CD4-positive, CD25-positive, alpha-beta regulatory T cell (primary cell): ENCODE data around the gene SLC35B2. TPM values are rescaled to one million over a fixed set of nuclear protein-coding genes. Genes with fewer than 3 reads are reported as not detected.

Experiments
- ATAC-seq, 2 donors: fragments of 150-1000 bp; cut with Tn5 transposase; one replicate each; pipeline ENCODE4 v1.10.0; 2021; ENCODE audit warnings: low read depth in 2 of 2, moderate number of reproducible peaks in 2 of 2, moderate library complexity in 1 of 2
- DNase-seq, 3 donors: peaks; one replicate each; pipeline versions ENCODE4 v3.0.0 to v3.0.0-alpha.2; 2012 to 2022; ENCODE audit warnings: mixed read lengths in 1 of 3
- H3K27ac ChIP-seq: one replicate; pipeline ENCODE4 v1.7.0; 2013; ENCODE audit warnings: mild to moderate bottlenecking, low read length; ENCODE audit not compliant: insufficient read depth, poor library complexity, severe bottlenecking
- H3K27me3 ChIP-seq: one replicate; pipeline ENCODE4 v1.7.0; 2013; ENCODE audit warnings: low read length; ENCODE audit not compliant: control insufficient read depth, insufficient read depth
- H3K36me3 ChIP-seq: one replicate; pipeline ENCODE4 v1.7.0; 2013; ENCODE audit warnings: mild to moderate bottlenecking, low read length, moderate library complexity; ENCODE audit not compliant: control insufficient read depth, insufficient read depth
- H3K4me1 ChIP-seq: 2 replicates; pipeline ENCODE4 v1.7.0; 2013; ENCODE audit warnings: mild to moderate bottlenecking, low read length; ENCODE audit not compliant: insufficient read depth, control insufficient read depth, poor library complexity, severe bottlenecking
- H3K4me3 ChIP-seq: one replicate; pipeline ENCODE4 v1.7.0; 2013; ENCODE audit warnings: low read depth, mild to moderate bottlenecking, low read length, moderate library complexity
- H3K9me3 ChIP-seq, 2 experiments: 1 replicate in 1 of 2; 2 replicates in 1 of 2; pipeline ENCODE4 v1.7.0; 2013; ENCODE audit warnings: low read length in 2 of 2, mild to moderate bottlenecking in 1 of 2, moderate library complexity in 1 of 2; ENCODE audit not compliant: control insufficient read depth in 2 of 2
- H3K27ac Mint-ChIP-seq, 3 donors: one replicate each; pipeline ENCODE4 v1.8.0; 2020 to 2022; ENCODE audit warnings: mild to moderate bottlenecking in 3 of 3, mixed read lengths in 3 of 3, moderate library complexity in 2 of 3
- H3K27me3 Mint-ChIP-seq: one replicate; pipeline ENCODE4 v1.8.0; 2022; ENCODE audit warnings: mild to moderate bottlenecking, mixed read lengths
- H3K36me3 Mint-ChIP-seq: one replicate; pipeline ENCODE4 v1.8.0; 2020; ENCODE audit warnings: mixed read lengths
- H3K4me1 Mint-ChIP-seq, 4 donors: one replicate each; pipeline ENCODE4 v1.8.0; 2020 to 2022; ENCODE audit warnings: mixed read lengths in 4 of 4, mild to moderate bottlenecking in 1 of 4
- H3K4me3 Mint-ChIP-seq, 4 donors: one replicate each; pipeline ENCODE4 v1.8.0; 2020 to 2022; ENCODE audit warnings: mild to moderate bottlenecking in 4 of 4, mixed read lengths in 4 of 4, moderate library complexity in 3 of 4
- H3K9me3 Mint-ChIP-seq, 7 donors: one replicate each; pipeline ENCODE4 v1.8.0; 2020 to 2022; ENCODE audit warnings: mixed read lengths in 7 of 7, mild to moderate bottlenecking in 3 of 7, moderate library complexity in 2 of 7
- polyA plus RNA-seq, 4 donors: library from polyadenylated mRNA; unstranded; fragments of 300-500 nt; fragmentation: Illumina TruSeq; gene quantifications; one replicate each; pipeline ENCODE4 v1.2.3, GENCODE V29; 2021
- total RNA-seq: library from RNA; stranded (reverse); gene quantifications from one replicate; pipeline ENCODE4 v1.2.3, GENCODE V29; 2022

The SLC35B2 gene
- total and polyA plus RNA-seq, 5 donors from 2014 or later: 14.8 to 42.4 (median 34.2) TPM

- ATAC-seq (no peak), DNase-seq (no peak)
- Mint-ChIP-seq H3K36me3 (peaks cover 3% of the 10 kb centered on the region), H3K4me1 (peaks cover 0 to 14% (median 0%) of the 10 kb centered on the region in 4 donors), H3K9me3 (peaks cover 0 to 2% (median 0%) of the 10 kb centered on the region in 7 donors), H3K27ac (no peak overlapping the region), H3K27me3 (peaks cover 62% of the 10 kb centered on the region), H3K4me3 (no peak overlapping the region)
- no peaks in the 10 kb centered on the region for H3K9me3 ChIP-seq
- H3K27ac ChIP-seq: no peak overlapping the region
- no peak overlapping the region for H3K4me3 ChIP-seq
- H3K4me1 ChIP-seq: peaks cover 14% of the 10 kb centered on the region
- H3K27me3 ChIP-seq: peaks cover 9% of the 10 kb centered on the region
- no peaks in the 10 kb centered on the region for H3K36me3 ChIP-seq
Observed at GRCh38 chr6:44275271-44275748, 18.0 kb upstream of the SLC35B2 start.

GRCh38 chr6:44273617-44274016 is 16.3 kb upstream of the SLC35B2 start:
- Mint-ChIP-seq H3K9me3 (peaks cover 0 to 2% (median 0%) of the 10 kb centered on the region in 7 donors), H3K4me3 (peak overlapping the region in 1 of 4 donors; percentile 90), H3K27me3 (peaks cover 71% of the 10 kb centered on the region), H3K4me1 (peaks cover 0 to 23% (median 10%) of the 10 kb centered on the region in 4 donors), H3K27ac (no peak overlapping the region), H3K36me3 (peaks cover 3% of the 10 kb centered on the region)
- Histone ChIP-seq H3K4me1 (peaks cover 14% of the 10 kb centered on the region), H3K9me3 (no peaks in the 10 kb centered on the region), H3K27me3 (peaks cover 23% of the 10 kb centered on the region), H3K4me3 (no peak overlapping the region), H3K27ac (no peak overlapping the region), H3K36me3 (no peaks in the 10 kb centered on the region)
- DNase-seq: no peak
- ATAC-seq: no peak

- peaks cover 70% of the 10 kb centered on the region for H3K27me3 Mint-ChIP-seq
- peaks cover 0 to 23% (median 10%) of the 10 kb centered on the region in 4 donors for H3K4me1 Mint-ChIP-seq
- Histone ChIP-seq H3K27ac (no peak overlapping the region), H3K36me3 (no peaks in the 10 kb centered on the region), H3K9me3 (no peaks in the 10 kb centered on the region), H3K27me3 (peaks cover 23% of the 10 kb centered on the region), H3K4me3 (no peak overlapping the region), H3K4me1 (peaks cover 14% of the 10 kb centered on the region)
- no peak overlapping the region for H3K27ac Mint-ChIP-seq
- peaks cover 0 to 2% (median 0%) of the 10 kb centered on the region in 7 donors for H3K9me3 Mint-ChIP-seq
- no peak for ATAC-seq
- peaks cover 3% of the 10 kb centered on the region for H3K36me3 Mint-ChIP-seq
- peak overlapping the region in 2 of 4 donors; percentile 16 to 90 for H3K4me3 Mint-ChIP-seq
- DNase-seq: no peak
Observed at GRCh38 chr6:44272999-44273566, 15.8 kb upstream of the SLC35B2 start.

- DNase-seq (no peak), ATAC-seq (no peak)
- Mint-ChIP-seq H3K27me3 (peaks cover 71% of the 10 kb centered on the region), H3K4me1 (peaks cover 0 to 27% (median 13%) of the 10 kb centered on the region in 4 donors), H3K9me3 (peaks cover 0 to 2% (median 0%) of the 10 kb centered on the region in 7 donors), H3K27ac (no peak overlapping the region), H3K4me3 (peak overlapping the region in 2 of 4 donors; percentile 16 to 90), H3K36me3 (peaks cover 3% of the 10 kb centered on the region)
- no peak overlapping the region for H3K4me3 ChIP-seq
- peaks cover 14% of the 10 kb centered on the region for H3K4me1 ChIP-seq
- H3K27me3 ChIP-seq: peaks cover 22% of the 10 kb centered on the region
- no peaks in the 10 kb centered on the region for H3K36me3 ChIP-seq
- no peak overlapping the region for H3K27ac ChIP-seq
- H3K9me3 ChIP-seq: no peaks in the 10 kb centered on the region
Observed at GRCh38 chr6:44272529-44272928, 15.2 kb upstream of the SLC35B2 start.

GRCh38 chr6:44271914-44272313 is 14.6 kb upstream of the SLC35B2 start:
- Mint-ChIP-seq H3K36me3 (peaks cover 3% of the 10 kb centered on the region), H3K27ac (no peak overlapping the region), H3K9me3 (peaks cover 0 to 2% (median 0%) of the 10 kb centered on the region in 7 donors), H3K4me3 (peak overlapping the region in 2 of 4 donors; percentile 31 to 90), H3K27me3 (peaks cover 67% of the 10 kb centered on the region), H3K4me1 (peaks cover 0 to 32% (median 13%) of the 10 kb centered on the region in 4 donors)
- Histone ChIP-seq H3K36me3 (no peaks in the 10 kb centered on the region), H3K4me1 (peaks cover 14% of the 10 kb centered on the region), H3K27me3 (peaks cover 21% of the 10 kb centered on the region), H3K27ac (no peak overlapping the region), H3K9me3 (no peaks in the 10 kb centered on the region), H3K4me3 (no peak overlapping the region)
- ATAC-seq: no peak
- DNase-seq: no peak

GRCh38 chr6:44271406-44271723 is 14.0 kb upstream of the SLC35B2 start:
- peaks cover 21% of the 10 kb centered on the region for H3K27me3 ChIP-seq
- Mint-ChIP-seq H3K27me3 (peaks cover 63% of the 10 kb centered on the region), H3K9me3 (peaks cover 0 to 2% (median 0%) of the 10 kb centered on the region in 7 donors), H3K4me3 (peak overlapping the region in 3 of 4 donors; percentile 43 to 78 (median 64)), H3K36me3 (peaks cover 3% of the 10 kb centered on the region), H3K27ac (no peak overlapping the region), H3K4me1 (peaks cover 0 to 34% (median 13%) of the 10 kb centered on the region in 4 donors)
- DNase-seq (no peak), ATAC-seq (no peak)
- no peaks in the 10 kb centered on the region for H3K36me3 ChIP-seq
- H3K4me3 ChIP-seq: no peak overlapping the region
- peaks cover 14% of the 10 kb centered on the region for H3K4me1 ChIP-seq
- H3K27ac ChIP-seq: no peak overlapping the region
- H3K9me3 ChIP-seq: no peaks in the 10 kb centered on the region

GRCh38 chr6:44270526-44271405 is 13.4 kb upstream of the SLC35B2 start:
- Histone ChIP-seq H3K9me3 (no peaks in the 10 kb centered on the region), H3K4me3 (no peak overlapping the region), H3K36me3 (no peaks in the 10 kb centered on the region), H3K27me3 (peaks cover 21% of the 10 kb centered on the region), H3K4me1 (peaks cover 13% of the 10 kb centered on the region), H3K27ac (no peak overlapping the region)
- peaks cover 63% of the 10 kb centered on the region for H3K27me3 Mint-ChIP-seq
- ATAC-seq (no peak), DNase-seq (no peak)
- H3K4me1 Mint-ChIP-seq: peaks cover 0 to 37% (median 15%) of the 10 kb centered on the region in 4 donors
- H3K4me3 Mint-ChIP-seq: peak overlapping the region; percentile 43 to 78 (median 70)
- H3K36me3 Mint-ChIP-seq: peaks cover 3% of the 10 kb centered on the region
- H3K9me3 Mint-ChIP-seq: peaks cover 0 to 2% (median 0%) of the 10 kb centered on the region in 7 donors
- H3K27ac Mint-ChIP-seq: peak overlapping the region in 1 of 3 donors; percentile 45
